Activated CD4-positive, alpha-beta T cell treated with anti-CD3 and anti-CD28 coated beads, Interleukin-2, amount 50 U/mL, for 48 hours (primary cell): ENCODE data around the gene BFAR.
A peak's percentile ranks its signal among the peaks of the same experiment; 100 is the strongest.
"Not testable (repeated sequence)": the region's sequence is repeated elsewhere in the genome, so short reads cannot be mapped to it uniquely, and the experiment has no call there.

Experiments used
- DNase-seq, 2 experiments: peaks; one replicate each; pipeline ENCODE4 v3.0.0-alpha.2; 2020

Gene BFAR

DNA sequence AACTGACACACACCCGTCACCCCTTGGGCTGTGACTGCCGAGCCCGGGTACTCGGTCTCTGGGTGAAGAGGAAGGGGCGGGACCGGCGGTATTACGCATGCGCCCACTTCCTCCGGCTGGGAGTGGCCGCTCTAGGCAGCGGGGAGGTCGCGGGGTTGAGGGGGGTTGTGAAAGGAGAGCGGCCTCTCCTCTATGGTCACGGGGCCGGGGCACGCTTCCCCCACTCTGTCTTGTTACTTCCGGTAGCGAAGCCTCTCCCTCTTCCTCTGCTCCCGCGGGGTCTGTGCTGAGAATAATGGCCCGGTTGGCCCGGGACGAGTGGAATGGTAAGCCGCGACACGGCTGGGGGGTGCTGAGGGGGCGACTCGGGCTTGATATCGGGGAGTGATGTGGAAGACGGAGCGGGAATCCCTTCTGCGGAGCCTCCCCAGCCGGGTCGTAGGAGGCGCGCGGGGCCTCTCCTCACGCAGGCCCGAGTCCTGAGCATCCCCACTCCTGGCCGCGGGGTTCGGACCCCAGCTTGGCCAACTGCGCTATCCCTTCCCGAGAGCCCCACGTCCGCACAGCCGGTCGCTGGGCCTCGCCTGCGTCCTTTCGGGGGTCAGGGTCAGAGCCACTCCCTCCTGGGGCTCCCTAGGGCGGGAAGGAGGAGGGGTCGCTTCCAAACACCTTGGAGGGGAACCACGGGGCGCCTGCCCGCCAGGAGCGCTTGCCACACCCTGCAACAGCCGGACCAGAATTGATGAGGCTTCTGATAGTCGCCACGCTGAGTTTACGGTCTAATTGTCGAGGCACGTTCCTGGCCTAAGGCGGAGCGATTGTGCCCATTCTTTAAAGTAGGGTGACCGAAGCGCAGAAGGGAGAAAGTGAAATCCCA is at the start of gene BFAR:
BFAR (plus strand) TSS at position 259 of the 877 bp plus-strand sequence. CDS start 11,396 bp downstream, outside the sequence.
- peak; percentile 99 for DNase-seq

DNA sequence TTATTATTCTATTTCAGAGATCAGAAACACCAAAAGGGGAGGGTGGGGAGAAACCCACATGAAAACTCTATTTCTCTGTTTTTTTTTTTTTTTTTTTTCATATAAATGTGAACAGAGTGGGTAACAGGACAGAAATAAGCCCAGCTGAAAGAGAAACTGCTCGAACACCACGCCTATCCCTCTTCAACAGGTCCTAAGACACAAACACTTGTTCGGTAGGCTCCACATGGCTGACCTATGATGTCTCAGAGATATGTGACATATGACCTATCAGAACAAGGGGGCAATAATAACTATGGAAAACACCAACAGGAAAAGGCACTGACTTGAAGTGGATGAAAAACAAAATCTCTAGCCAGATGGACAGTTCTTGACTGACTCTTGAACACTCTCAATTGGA is 47.5 kb upstream of the BFAR start:
- no peak for DNase-seq

- DNase-seq = no peak
These were observed 46.0 kb upstream of the BFAR start for GRCh38 chr16:14586637-14587305.

- DNase-seq = no peak
These were observed 32.6 kb upstream of the BFAR start for GRCh38 chr16:14600164-14600563.

- DNase-seq = no peak
These were observed 30.2 kb upstream of the BFAR start for GRCh38 chr16:14602443-14602963.

DNA sequence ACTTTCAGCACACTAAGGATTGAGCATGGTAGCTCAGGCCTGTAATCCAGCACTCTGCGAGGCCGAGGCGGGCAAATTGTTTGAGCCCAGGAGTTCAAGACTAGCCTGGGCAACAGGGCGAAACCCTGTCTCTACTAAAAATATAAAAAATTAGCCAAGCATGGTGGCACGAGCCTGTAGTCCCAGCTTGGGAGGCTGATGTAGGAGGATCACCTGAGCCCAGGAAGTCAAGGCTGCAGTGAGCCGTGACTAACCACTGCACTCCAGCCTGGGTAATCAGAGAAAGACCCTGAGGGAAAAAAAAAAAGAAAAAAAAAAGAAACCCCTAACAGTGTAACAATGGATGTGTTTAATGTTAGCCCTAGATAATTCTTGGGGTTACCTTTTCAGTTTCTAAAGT is 26.6 kb upstream of the BFAR start:
- no peak for DNase-seq

- DNase-seq = no peak
These were observed 24.6 kb upstream of the BFAR start for GRCh38 chr16:14608111-14608566.

GRCh38 chr16:14608604-14609003 is 24.1 kb upstream of the BFAR start:
- no peak for DNase-seq

DNA sequence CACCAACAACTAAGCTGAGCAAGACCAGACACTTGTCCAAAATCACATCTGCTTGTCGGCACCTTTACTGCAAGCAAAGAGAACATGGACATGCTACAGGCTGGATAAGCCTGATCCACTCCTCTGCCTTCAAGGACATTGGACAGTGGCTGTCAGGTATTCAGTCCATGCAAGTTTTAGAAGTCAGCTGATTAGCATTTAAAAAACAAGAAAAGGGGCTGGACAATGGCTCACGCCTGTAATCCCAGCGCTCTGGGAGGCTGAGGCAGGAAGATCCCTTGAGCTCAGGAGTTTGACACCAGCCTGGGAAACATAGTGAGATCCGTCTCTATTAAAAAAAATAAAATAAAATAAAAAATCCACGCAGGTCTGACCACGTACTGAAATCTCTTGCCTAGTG is 23.0 kb upstream of the BFAR start:
- DNase-seq = no peak

- DNase-seq = no peak
These were observed 21.1 kb upstream of the BFAR start for GRCh38 chr16:14611660-14612059.

DNA sequence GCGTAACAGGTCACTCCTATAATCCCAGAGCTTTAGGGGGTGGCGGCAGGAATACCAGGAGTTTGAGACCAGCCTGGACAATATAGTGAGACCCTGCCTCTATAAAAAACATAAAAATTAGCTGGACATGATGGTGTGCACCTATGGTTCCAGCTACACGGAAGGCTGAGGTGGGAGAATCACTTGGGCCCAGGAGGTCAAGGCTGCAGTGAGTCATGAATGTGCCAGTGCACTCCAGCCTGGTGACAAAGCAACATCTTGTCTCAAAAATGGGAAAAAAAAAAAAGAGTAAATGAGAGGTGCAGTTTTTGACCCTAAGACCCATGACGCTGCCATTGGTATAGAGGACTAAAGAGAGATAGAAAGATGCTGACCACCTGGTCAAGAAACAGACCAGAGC is 18.8 kb upstream of the BFAR start:
- DNase-seq = no peak

GRCh38 chr16:14616280-14616679 is 16.5 kb upstream of the BFAR start:
- DNase-seq = no peak

DNA sequence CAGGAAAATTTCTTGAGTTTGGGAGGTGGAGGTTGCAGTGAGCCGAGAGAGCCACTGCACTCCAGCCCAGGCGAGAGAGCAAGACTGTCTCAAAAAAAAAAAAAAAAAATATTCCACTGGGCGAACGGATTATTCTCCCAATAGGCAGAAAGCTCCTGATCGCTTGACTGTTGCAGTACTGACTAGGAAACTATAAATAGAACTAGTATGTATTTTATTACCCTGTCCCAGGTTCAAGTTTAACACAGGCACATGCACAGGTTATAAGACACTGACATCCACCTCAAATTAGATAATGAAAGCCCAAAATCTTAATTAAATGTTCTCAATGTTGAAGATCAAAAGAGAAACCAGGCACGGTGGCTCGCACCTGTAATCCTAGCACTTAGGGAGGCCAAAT is 14.2 kb upstream of the BFAR start:
- DNase-seq = no peak

GRCh38 chr16:14627078-14627477 is 5.7 kb upstream of the BFAR start:
- DNase-seq = no peak

DNA sequence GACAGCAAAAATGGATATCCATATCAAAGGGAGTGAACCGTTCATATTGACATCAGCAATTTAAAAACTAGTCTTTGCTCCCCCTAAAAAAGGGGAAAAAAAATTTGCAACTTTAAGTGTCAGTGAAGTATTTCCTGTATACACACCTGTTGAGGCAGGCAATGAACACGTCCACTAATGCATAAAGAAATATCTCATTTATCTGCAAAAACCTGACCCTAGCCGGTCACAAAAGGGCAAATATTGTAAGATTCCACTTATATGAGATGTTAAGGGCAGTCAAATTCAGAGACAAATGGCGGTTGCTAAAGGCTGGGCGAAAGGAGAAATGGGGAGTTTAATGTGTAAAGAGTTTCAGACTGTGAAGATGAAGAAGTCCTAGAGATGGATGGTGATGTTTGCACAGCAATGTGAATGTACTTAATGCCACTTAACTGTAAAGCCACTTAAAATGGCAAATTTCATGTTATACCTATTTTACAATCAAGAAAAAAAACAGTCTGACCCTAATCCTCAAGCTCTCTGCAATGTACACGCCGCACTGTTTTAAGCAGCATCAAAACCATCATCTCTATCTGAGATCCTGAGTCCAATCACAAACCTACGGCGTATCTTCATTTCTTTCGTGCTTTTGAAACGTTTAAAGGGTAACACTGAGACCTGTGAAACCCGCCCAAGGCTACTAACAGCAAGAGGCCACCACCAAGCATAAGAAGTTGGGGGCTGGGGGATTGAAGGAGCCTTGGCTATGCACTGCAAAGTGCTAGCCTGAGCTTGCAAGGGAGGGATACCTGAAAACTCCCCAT is 3.7 kb upstream of the BFAR start:
- no peak for DNase-seq

GRCh38 chr16:14629612-14629918 is 3.2 kb upstream of the BFAR start:
- DNase-seq = no peak

- DNase-seq = peak; percentile 97 to 98
These were observed 2.7 kb upstream of the BFAR start, which contains the start of gene PARN for GRCh38 chr16:14629919-14630619. Gene PARN, minus strand, starts transcription at chr16:14630260. Its CDS starts 135 bp downstream, at chr16:14630125.

DNA sequence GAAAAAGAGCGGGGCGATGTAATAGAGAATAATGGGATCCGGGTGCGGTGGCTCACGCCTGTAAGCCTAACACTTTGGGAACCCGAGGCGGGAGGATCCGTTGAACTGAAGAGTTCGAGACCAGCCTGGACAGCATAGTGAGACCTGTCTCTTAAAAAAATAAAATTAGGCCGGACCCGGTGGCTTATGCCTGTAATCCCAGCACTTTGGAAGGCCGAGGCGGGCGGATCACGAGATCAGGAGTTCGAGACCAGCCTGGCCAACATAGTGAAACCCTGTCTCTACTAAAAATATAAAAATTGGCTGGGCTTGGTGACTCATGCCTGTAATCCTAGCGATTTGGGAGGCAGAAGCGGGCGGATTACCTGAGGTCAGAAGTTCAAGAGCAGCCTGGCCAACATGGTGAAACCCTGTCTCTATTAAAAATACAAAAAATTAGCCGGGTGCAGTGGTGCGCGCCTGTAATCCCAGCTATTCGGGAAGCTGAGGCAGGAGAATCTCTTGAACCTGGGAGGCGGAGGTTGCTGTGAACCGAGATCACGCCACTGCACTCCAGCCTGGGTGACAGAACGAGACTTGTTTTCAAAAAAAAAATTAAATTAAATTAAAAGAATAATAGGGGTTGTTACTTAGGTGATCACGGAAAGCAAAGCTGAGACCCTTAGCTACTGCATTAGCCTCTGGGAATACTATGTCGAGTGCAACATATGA is 2.0 kb upstream of the BFAR start:
- DNase-seq = not testable (repeated sequence)

DNA sequence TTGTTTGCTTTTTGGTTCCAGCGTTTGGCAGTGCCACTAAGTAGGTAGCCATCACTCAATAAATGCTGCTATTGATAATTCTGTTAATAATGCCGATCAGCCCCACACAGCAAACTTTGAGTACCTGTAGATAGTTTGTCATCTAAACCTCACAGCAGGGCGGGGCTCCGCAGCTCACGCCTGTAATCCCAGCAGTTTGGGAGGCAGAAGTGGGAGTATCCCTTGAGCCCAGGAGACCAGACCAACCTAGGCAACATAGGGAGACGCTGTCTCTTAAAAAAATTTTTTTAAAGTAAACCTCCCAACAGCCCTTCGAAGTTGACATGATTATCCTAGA is 1.6 kb downstream of the BFAR start:
- DNase-seq = no peak

DNA sequence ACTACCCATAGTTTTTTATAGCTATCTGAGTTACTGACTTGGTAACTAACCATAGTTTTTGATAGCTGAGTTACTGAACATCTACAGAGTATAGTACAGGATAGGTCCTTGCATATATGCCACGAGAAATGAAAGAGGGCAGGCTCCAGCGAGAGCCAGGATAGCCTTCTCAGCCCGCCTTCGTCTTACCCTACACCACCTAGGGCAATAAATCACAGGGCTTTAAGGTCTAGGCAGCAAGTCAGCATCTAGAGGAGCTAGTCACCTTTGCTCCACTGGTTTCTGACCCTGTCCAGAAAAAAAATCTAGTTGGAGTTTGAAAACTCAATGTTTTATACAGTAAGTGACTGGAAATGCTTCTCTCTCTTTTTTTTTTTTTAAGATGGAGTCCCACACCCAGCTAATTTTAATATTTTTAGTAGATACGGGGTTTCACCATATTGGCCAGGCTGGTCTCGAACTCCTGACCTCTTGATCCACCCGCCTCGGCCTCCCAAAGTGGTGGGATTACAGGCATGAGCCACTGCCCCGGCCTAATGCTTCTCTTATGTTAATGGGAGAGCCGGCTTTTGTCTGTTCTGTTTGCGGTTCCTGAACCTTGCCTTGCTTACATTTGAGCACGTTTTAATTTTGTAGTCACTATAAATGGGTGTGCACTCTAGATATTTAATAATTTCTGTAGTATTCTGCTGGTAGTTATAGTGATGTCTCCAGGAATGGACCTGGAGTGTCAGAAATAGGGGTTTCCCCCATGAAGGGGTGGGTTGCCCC is 2.8 kb downstream of the BFAR start:
- DNase-seq = no peak
